ENCODE measurements around the gene VPS37B. TPM values are rescaled to one million over a fixed set of nuclear protein-coding genes. Genes with fewer than 3 reads are reported as not detected.
"Not testable (repeated sequence)": the region's sequence is repeated elsewhere in the genome, so short reads cannot be mapped to it uniquely, and the experiment has no call there.

VPS37B gene
- total RNA-seq, 1 experiment from 2014 or later: 18.1 TPM

DNA sequence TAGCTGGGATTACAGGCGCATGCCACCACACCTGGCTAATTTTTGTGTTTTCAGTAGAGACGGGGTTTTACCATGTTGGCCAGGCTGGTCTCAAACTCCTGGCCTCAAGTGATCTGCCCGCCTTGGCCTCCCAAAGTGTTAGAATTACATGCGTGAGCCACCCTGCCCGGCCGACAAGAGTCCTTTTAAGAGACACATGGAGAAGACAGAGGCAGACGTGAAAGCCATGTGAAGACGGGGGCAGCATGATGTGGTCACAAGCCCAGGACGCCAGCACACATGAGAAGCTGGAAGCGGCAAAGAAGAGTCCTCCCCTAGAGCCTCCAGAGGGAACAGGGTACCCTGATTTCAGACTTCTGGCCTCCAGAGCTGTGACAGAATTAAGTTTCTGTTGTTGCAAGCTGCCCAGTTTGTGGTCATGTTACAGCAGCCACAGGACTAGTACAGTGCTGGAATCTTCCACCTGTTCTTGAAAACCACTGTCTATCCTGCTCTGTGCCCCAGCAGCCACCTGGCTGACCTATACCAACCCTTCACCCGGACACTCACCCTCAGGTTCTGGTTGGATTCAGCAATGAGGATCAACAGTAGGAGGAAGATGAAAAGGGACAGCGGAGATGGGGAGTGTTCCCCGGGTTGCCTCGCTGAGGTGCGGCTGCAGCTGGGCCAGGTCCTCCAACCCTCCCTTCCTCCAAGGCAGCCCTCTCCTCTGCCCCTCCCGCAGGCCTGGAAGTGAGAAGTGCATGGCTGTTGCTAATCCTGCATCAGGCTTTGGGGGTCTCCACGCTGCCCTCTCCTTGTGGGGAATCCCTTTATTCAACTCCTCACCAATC lies 16.9 kb downstream of the VPS37B start (continued):
- no peak for TF ChIP-seq MAX (CRISPR knock-in tag; IDR thresholded peaks at IDR 0.05)
- no peak for TF ChIP-seq TEAD1 (CRISPR knock-in tag; IDR thresholded peaks at IDR 0.05)
- no peak for TF ChIP-seq JUN (CRISPR knock-in tag; IDR thresholded peaks at IDR 0.05)
- TF ChIP-seq, protein P1, sequence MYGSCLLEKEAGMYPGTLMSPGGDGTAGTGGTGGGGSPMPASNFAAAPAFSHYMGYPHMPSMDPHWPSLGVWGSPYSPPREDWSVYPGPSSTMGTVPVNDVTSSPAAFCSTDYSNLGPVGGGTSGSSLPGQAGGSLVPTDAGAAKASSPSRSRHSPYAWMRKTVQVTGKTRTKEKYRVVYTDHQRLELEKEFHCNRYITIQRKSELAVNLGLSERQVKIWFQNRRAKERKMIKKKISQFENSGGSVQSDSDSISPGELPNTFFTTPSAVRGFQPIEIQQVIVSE (CRISPR knock-in tag; IDR thresholded peaks at IDR 0.05; ENCODE audit: borderline replicate concordance): no peak

DNA sequence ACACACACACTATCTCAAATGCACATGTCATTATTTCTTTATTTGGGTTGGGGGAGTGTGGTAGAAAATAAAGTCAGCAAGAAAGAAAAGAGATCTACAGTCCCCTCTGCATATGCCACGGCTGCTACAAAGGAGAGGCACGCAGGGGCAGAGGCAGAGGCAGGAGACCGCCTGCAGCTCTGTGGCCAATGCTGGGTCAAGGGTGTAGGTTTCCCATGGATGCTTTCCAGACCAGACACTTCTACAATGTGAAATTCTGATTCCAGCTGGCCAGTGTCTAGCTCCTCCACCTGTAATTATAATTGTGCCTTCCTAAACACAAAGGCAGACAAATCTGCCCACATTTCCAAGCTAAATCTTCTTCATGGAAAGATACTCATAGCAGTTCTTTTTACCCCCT lies 19.2 kb downstream of the VPS37B start:
- TF ChIP-seq ZMAT4 (CRISPR knock-in tag; IDR thresholded peaks at IDR 0.05) (no peak), NFYB (CRISPR knock-in tag; conservative IDR thresholded peaks at IDR 0.05; ENCODE audit: low read depth) (no peak), SP1 (CRISPR knock-in tag; conservative IDR thresholded peaks at IDR 0.05) (no peak), ZNF232 (CRISPR knock-in tag; IDR thresholded peaks at IDR 0.05) (no peak), ZNF423 (CRISPR knock-in tag; IDR thresholded peaks at IDR 0.05) (no peak), FOXP4 (CRISPR knock-in tag; IDR thresholded peaks at IDR 0.05) (no peak), ZNF219 (CRISPR knock-in tag; IDR thresholded peaks at IDR 0.05; ENCODE audit: borderline replicate concordance) (no peak)
- Mint-ChIP-seq H3K4me3 (no peak overlapping the region), H3K27ac (no peak overlapping the region), H3K27me3 (ENCODE audit: low read depth) (peaks cover 100% of the 10 kb centered on the region), H3K9me3 (no peaks in the 10 kb centered on the region), H3K36me3 (no peaks in the 10 kb centered on the region; the same call in 1 of the 2 replicates), H3K4me1 (peaks cover 44% of the 10 kb centered on the region)
- DNase-seq (ENCODE audit: low spot score): no peak
- ChIA-PET POLR2A (no interaction called here), CTCF (no interaction called here)
- ATAC-seq: no peak

GRCh38 chr12:122876281-122876680 lies 19.6 kb downstream of the VPS37B start:
- H3K27ac Mint-ChIP-seq; H3K4me3 Mint-ChIP-seq; ATAC-seq; CTCF ChIA-PET; POLR2A ChIA-PET; H3K9me3 Mint-ChIP-seq; H3K36me3 Mint-ChIP-seq; DNase-seq (ENCODE audit: low spot score): not testable (repeated sequence)
- H3K4me1 Mint-ChIP-seq: peaks cover 45% of the 10 kb centered on the region
- peaks cover 100% of the 10 kb centered on the region for H3K27me3 Mint-ChIP-seq (ENCODE audit: low read depth)

DNA sequence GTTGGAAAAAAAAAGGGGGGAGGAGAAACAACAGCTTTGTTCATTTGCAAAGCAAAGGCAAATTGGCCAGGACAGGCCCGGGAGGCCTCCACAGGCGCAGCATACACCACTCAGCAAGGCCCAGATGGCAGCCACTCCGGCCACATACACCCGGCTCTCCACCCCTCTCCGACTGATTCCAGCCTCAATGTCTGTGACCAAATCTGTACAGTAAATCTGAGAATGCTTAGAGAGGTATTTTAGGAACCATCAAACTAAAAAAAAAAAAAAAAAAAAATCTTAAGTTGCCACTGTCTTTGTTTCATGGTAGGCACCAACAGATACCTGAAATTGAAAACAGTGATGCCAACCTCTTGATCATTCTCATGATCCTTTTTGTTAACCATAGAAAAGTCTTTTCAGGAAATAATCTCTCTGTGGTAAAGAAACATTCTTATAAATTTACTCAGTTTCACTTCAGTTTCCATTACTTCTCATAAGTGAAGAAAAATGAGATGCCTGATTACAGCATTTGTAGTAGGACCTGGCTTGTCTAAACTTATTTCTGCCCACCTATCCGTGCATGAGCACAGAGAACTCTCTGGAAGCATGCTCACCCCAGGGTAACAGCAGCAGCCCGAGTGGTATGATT lies 20.2 kb downstream of the VPS37B start:
- Mint-ChIP-seq H3K27ac (no peak overlapping the region), H3K4me1 (peaks cover 40% of the 10 kb centered on the region), H3K36me3 (peaks cover 6% of the 10 kb centered on the region), H3K9me3 (no peaks in the 10 kb centered on the region), H3K4me3 (no peak overlapping the region), H3K27me3 (ENCODE audit: low read depth) (peaks cover 100% of the 10 kb centered on the region)
- CTCF ChIA-PET: no interaction called here
- DNase-seq (ENCODE audit: low spot score) (no peak), ATAC-seq (peak; percentile 32; the same call in 1 of the 2 replicates)
- POLR2A ChIA-PET: interaction anchor here (0.6 kb wide), 1 partner anchor 16 kb away, joined by 3 read pairs; no protein-coding TSS in a partner anchor
- TF ChIP-seq IRF2 (CRISPR knock-in tag; IDR thresholded peaks at IDR 0.05; ENCODE audit: borderline replicate concordance, low read depth): no peak
- no peak for TF ChIP-seq TEAD4 (CRISPR knock-in tag; IDR thresholded peaks at IDR 0.05)
- TF ChIP-seq ZNF317 (CRISPR knock-in tag; IDR thresholded peaks at IDR 0.05; ENCODE audit: borderline replicate concordance, low read depth): no peak
- TF ChIP-seq TCF7 (CRISPR knock-in tag; IDR thresholded peaks at IDR 0.05; ENCODE audit: low read depth): no peak
- TF ChIP-seq GRHL2 (CRISPR knock-in tag; IDR thresholded peaks at IDR 0.05; ENCODE audit: insufficient replicate concordance, severe bottlenecking): no peak
- TF ChIP-seq SMAD3 (CRISPR knock-in tag; IDR thresholded peaks at IDR 0.05; ENCODE audit: borderline replicate concordance): no peak
- no peak for TF ChIP-seq ZBTB21 (CRISPR knock-in tag; IDR thresholded peaks at IDR 0.05; ENCODE audit: borderline replicate concordance)
- no peak for TF ChIP-seq CREB1 (CRISPR knock-in tag; IDR thresholded peaks at IDR 0.05)
- TF ChIP-seq SP1 (CRISPR knock-in tag; conservative IDR thresholded peaks at IDR 0.05): no peak
- no peak for TF ChIP-seq TP53 (CRISPR knock-in tag; IDR thresholded peaks at IDR 0.05)
- TF ChIP-seq, protein P2, sequence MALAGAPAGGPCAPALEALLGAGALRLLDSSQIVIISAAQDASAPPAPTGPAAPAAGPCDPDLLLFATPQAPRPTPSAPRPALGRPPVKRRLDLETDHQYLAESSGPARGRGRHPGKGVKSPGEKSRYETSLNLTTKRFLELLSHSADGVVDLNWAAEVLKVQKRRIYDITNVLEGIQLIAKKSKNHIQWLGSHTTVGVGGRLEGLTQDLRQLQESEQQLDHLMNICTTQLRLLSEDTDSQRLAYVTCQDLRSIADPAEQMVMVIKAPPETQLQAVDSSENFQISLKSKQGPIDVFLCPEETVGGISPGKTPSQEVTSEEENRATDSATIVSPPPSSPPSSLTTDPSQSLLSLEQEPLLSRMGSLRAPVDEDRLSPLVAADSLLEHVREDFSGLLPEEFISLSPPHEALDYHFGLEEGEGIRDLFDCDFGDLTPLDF (CRISPR knock-in tag; IDR thresholded peaks at IDR 0.05): no peak
- TF ChIP-seq, protein P3, sequence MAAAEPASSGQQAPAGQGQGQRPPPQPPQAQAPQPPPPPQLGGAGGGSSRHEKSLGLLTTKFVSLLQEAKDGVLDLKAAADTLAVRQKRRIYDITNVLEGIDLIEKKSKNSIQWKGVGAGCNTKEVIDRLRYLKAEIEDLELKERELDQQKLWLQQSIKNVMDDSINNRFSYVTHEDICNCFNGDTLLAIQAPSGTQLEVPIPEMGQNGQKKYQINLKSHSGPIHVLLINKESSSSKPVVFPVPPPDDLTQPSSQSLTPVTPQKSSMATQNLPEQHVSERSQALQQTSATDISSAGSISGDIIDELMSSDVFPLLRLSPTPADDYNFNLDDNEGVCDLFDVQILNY (CRISPR knock-in tag; IDR thresholded peaks at IDR 0.05): no peak
- no peak for TF ChIP-seq NR3C1 (CRISPR knock-in tag; conservative IDR thresholded peaks at IDR 0.05; ENCODE audit: low read depth)
